Endothelial cell of umbilical vein (primary cell): ENCODE data around the gene ARHGEF26. TPM values are rescaled to one million over a fixed set of nuclear protein-coding genes. Genes with fewer than 3 reads are reported as not detected.

Experiments
- BruUV-seq: library from RNA; stranded (reverse); fragments of 400-500 nt; replicated peaks from 2 replicates; lab custom pipeline; 2021; lab: Mats Ljungman, UMichigan
- CTCF ChIA-PET: fragments of 300-600, 350-600 bp; sonication (Branson Sonifier 250); formaldehyde crosslinking; loops from one replicate; lab custom pipeline; 2021; ENCODE audit warnings: antibody characterized with exemption, inconsistent platforms; lab: Charles Lee
- POLR2A ChIA-PET: fragments of 300-600, 350-600 bp; sonication (Branson Sonifier 250); formaldehyde crosslinking; loops from one replicate; lab custom pipeline; 2021; ENCODE audit warnings: antibody characterized with exemption, inconsistent platforms; lab: Charles Lee
- DNase-seq: peaks from one replicate; pipeline ENCODE4 v3.0.0-alpha.2; 2011; ENCODE audit warnings: low read depth, low spot score
- FAIRE-seq: peaks from 2 replicates; lab custom pipeline; 2011; peaks lifted over from hg19 to GRCh38; lab: Jason Lieb, UNC
- H2AFZ ChIP-seq: 2 replicates; pipeline ENCODE4 v1.6.0; 2012; ENCODE audit warnings: low read depth, low read length, control low read depth, inconsistent platforms
- H3K27ac ChIP-seq: 2 replicates; pipeline ENCODE4 v1.5.1; 2011; ENCODE audit warnings: low read depth, mild to moderate bottlenecking, control low read depth, low read length, moderate library complexity; ENCODE audit not compliant: insufficient read depth
- H3K27me3 ChIP-seq, 2 experiments: 2 replicates each; pipeline versions ENCODE4 v1.6.0 to v1.6.1; 2011; ENCODE audit warnings: low read length in 2 of 2, mixed read lengths in 1 of 2; ENCODE audit not compliant: control insufficient read depth in 2 of 2, insufficient read depth in 2 of 2
- H3K36me3 ChIP-seq, 2 experiments: 2 replicates in 1 of 2; 3 replicates in 1 of 2; pipeline ENCODE4 v1.5.1; 2011; ENCODE audit warnings: low read length in 2 of 2, mild to moderate bottlenecking in 1 of 2, moderate library complexity in 1 of 2; ENCODE audit not compliant: control insufficient read depth in 2 of 2, insufficient read depth in 2 of 2; ENCODE audit errors: extremely low read depth in 1 of 2
- H3K4me1 ChIP-seq: 3 replicates; pipeline ENCODE4 v1.5.1; 2011; ENCODE audit warnings: mild to moderate bottlenecking, low read length; ENCODE audit not compliant: control insufficient read depth, insufficient read depth; ENCODE audit errors: extremely low read depth
- H3K4me2 ChIP-seq: 2 replicates; pipeline ENCODE4 v1.6.1; 2011; ENCODE audit warnings: low read length, control low read depth, mixed read lengths; ENCODE audit not compliant: insufficient read depth
- H3K4me3 ChIP-seq, 3 experiments: fragments of 200-600 bp in 1 of 3; sonication (generic), shearing (Covaris generic) in 1 of 3; replicated peaks in 1 of 3; 2 replicates each; pipeline ENCODE4 v1.5.1; 2011 to 2016; ENCODE audit warnings: control low read depth in 3 of 3, low read length in 3 of 3, mild to moderate bottlenecking in 2 of 3, inconsistent platforms in 1 of 3, low read depth in 1 of 3, moderate library complexity in 1 of 3; ENCODE audit not compliant: insufficient read depth in 1 of 3
- H3K79me2 ChIP-seq: 2 replicates; pipeline ENCODE4 v1.6.0; 2012; ENCODE audit warnings: low read length, inconsistent platforms; ENCODE audit not compliant: control insufficient read depth, insufficient read depth
- H3K9ac ChIP-seq: replicated peaks from 2 replicates; pipeline ENCODE3; 2011; ENCODE audit warnings: low read length, control low read depth; ENCODE audit not compliant: insufficient read depth; ENCODE audit errors: extremely low read depth
- H3K9me1 ChIP-seq: replicated peaks from 3 replicates; pipeline ENCODE4 v1.6.0; 2011; ENCODE audit warnings: mild to moderate bottlenecking, low read length; ENCODE audit not compliant: control insufficient read depth, insufficient read depth; ENCODE audit errors: extremely low read depth
- H3K9me3 ChIP-seq: replicated peaks from 2 replicates; pipeline ENCODE4 v1.5.1; 2012; ENCODE audit warnings: low read length, inconsistent platforms; ENCODE audit not compliant: control insufficient read depth, insufficient read depth
- H4K20me1 ChIP-seq: replicated peaks from 2 replicates; pipeline ENCODE3; 2011; ENCODE audit warnings: mild to moderate bottlenecking, low read length; ENCODE audit not compliant: control insufficient read depth, insufficient read depth; ENCODE audit errors: extremely low read depth
- CTCF ChIP-seq, 2 donors: IDR thresholded peaks; 1 replicate in 1 of 2; 2 replicates in 1 of 2; pipeline ENCODE4 v1.5.1; 2011; ENCODE audit warnings: low read length in 2 of 2, mild to moderate bottlenecking in 2 of 2, moderate library complexity in 2 of 2, control low read depth in 1 of 2, inconsistent platforms in 1 of 2, low read depth in 1 of 2; ENCODE audit not compliant: insufficient read depth in 1 of 2; ENCODE audit errors: extremely low read depth in 1 of 2
- EZH2 ChIP-seq: IDR thresholded peaks from 2 replicates; pipeline ENCODE4 v1.6.1; 2012; ENCODE audit warnings: borderline replicate concordance, low read depth, mild to moderate bottlenecking, moderate library complexity, low read length, inconsistent platforms; ENCODE audit not compliant: severe bottlenecking
- FOS ChIP-seq: IDR thresholded peaks from 2 replicates; pipeline ENCODE4 v1.6.1; 2011; ENCODE audit warnings: mild to moderate bottlenecking, low read length, moderate library complexity, borderline replicate concordance; ENCODE audit not compliant: insufficient read depth
- GATA2 ChIP-seq: IDR thresholded peaks from 2 replicates; pipeline ENCODE4 v1.7.0; 2011; ENCODE audit warnings: low read depth, mild to moderate bottlenecking, moderate library complexity, mixed read lengths, low read length; ENCODE audit not compliant: insufficient read length, insufficient read depth
- JUN ChIP-seq: IDR thresholded peaks from 2 replicates; pipeline ENCODE4 v1.6.1; 2011; ENCODE audit warnings: borderline replicate concordance, low read depth; ENCODE audit not compliant: insufficient read length, insufficient read depth
- MAX ChIP-seq: IDR thresholded peaks from 2 replicates; pipeline ENCODE4 v1.6.1; 2011; ENCODE audit not compliant: insufficient read depth, insufficient read length
- MYC ChIP-seq: IDR thresholded peaks from one replicate; pipeline ENCODE4 v1.6.1; 2011; ENCODE audit warnings: mild to moderate bottlenecking, low read depth, low read length
- POLR2A ChIP-seq: IDR thresholded peaks from 2 replicates; pipeline ENCODE4 v1.6.1; 2012; ENCODE audit warnings: low read depth, mild to moderate bottlenecking, control low read depth, low read length
- POLR2AphosphoS5 ChIP-seq: IDR thresholded peaks from 2 replicates; pipeline ENCODE4 v1.6.1; 2012; ENCODE audit warnings: low read depth, mild to moderate bottlenecking, control low read depth, low read length, moderate library complexity; ENCODE audit not compliant: insufficient read depth
- dilution Hi-C: fragments of 300-500 bp; cut with MboI; formaldehyde crosslinking; loops from one replicate; pipeline ENCODE4 v1.15.0; 2019; ENCODE audit warnings: low sequenced_read_pairs; ENCODE audit not compliant: extremely low pct_ligation_motif_present
- intact Hi-C: fragments of 100-400 bp; cut with micrococcal nuclease; formaldehyde crosslinking; loops from one replicate; pipeline ENCODE4 v1.10.0; 2022
- polyA plus RNA-seq, 4 experiments: library from polyadenylated mRNA; depleted of rRNA in 3 of 4; stranded (reverse) in 3 of 4; unstranded in 1 of 4; fragments of >200 nt; gene quantifications; 2 replicates each; pipeline versions ENCODE4 v1.2.1 to v1.2.3, GENCODE V29; 2011 to 2012; ENCODE audit warnings: missing spikeins in 1 of 4
- total RNA-seq: library from RNA; stranded (reverse); gene quantifications from 2 replicates; pipeline ENCODE4 v1.2.3, GENCODE V29; 2021

Gene ARHGEF26
- total and polyA plus RNA-seq, 2 donors (not counting 3 experiments of a cell fraction or from before 2014, with no cell fraction given): 0.57 to 2.9 TPM

- Histone ChIP-seq H3K27ac (no peak overlapping the region), H3K9ac (no peak overlapping the region), H3K4me2 (no peak overlapping the region), H3K9me3 (no peaks in the 10 kb centered on the region), H4K20me1 (no peaks in the 10 kb centered on the region), H2AFZ (no peak overlapping the region), H3K27me3 (no peaks in the 10 kb centered on the region), H3K36me3 (no peaks in the 10 kb centered on the region), H3K4me3 (no peak overlapping the region), H3K9me1 (no peaks in the 10 kb centered on the region), H3K79me2 (no peaks in the 10 kb centered on the region), H3K4me1 (peaks cover 19% of the 10 kb centered on the region)
- FAIRE-seq (no peak), DNase-seq (no peak)
- CTCF ChIA-PET: interaction anchor here (0.7 to 1.4 kb wide), 4 partner anchors 12 to 25 kb away, joined by 3 read pairs; no protein-coding TSS in a partner anchor
- dilution Hi-C loops (no loop called here), intact Hi-C loops (no loop called here)
- POLR2A ChIA-PET: no interaction called here
- BruUV-seq: no TSS peak
- TF ChIP-seq CTCF (IDR thresholded peaks at IDR 0.05; ENCODE audit: extremely low read depth in 1 of 2, insufficient read depth in 1 of 2, low read depth in 1 of 2, low read length in 2 of 2): no peak
- no peak for TF ChIP-seq MAX
- TF ChIP-seq MYC: no peak
These were observed 107.5 kb downstream of the ARHGEF26 start for GRCh38 chr3:154228561-154229216.

- Histone ChIP-seq H3K27ac (no peak overlapping the region), H3K9me3 (no peaks in the 10 kb centered on the region), H3K4me2 (no peak overlapping the region), H3K9me1 (no peaks in the 10 kb centered on the region), H3K79me2 (no peaks in the 10 kb centered on the region), H3K27me3 (no peaks in the 10 kb centered on the region), H4K20me1 (no peaks in the 10 kb centered on the region), H3K9ac (no peak overlapping the region), H3K4me3 (no peak overlapping the region), H3K4me1 (peaks cover 17% of the 10 kb centered on the region), H3K36me3 (no peaks in the 10 kb centered on the region), H2AFZ (no peak overlapping the region)
- DNase-seq (no peak), FAIRE-seq (no peak)
- intact Hi-C loops: no loop called here
- dilution Hi-C loops: no loop called here
- ChIA-PET POLR2A (no interaction called here), CTCF (interaction anchor here (0.7 to 1.4 kb wide), 4 partner anchors 11 to 24 kb away, joined by 3 read pairs; no protein-coding TSS in a partner anchor)
- TF ChIP-seq GATA2: no peak
- TF ChIP-seq POLR2A: no peak
- TF ChIP-seq FOS: no peak
- TF ChIP-seq MYC: no peak
- TF ChIP-seq EZH2: no peak
- no peak for TF ChIP-seq CTCF (IDR thresholded peaks at IDR 0.05; ENCODE audit: extremely low read depth in 1 of 2, insufficient read depth in 1 of 2, low read depth in 1 of 2, low read length in 2 of 2)
- TF ChIP-seq POLR2AphosphoS5: no peak
- TF ChIP-seq MAX: no peak
- no peak for TF ChIP-seq JUN
- BruUV-seq: no TSS peak
These were observed 108.0 kb downstream of the ARHGEF26 start for GRCh38 chr3:154229217-154229590.
